Activated effector memory CD4-positive, alpha-beta T cell treated with Interleukin-2 at 50 U/mL for 16 hours (primary cell): ENCODE results near the gene OPN4.

Source experiments
- DNase-seq: peaks from one replicate; pipeline ENCODE4 v3.0.0-alpha.2; 2020

Gene OPN4

DNA sequence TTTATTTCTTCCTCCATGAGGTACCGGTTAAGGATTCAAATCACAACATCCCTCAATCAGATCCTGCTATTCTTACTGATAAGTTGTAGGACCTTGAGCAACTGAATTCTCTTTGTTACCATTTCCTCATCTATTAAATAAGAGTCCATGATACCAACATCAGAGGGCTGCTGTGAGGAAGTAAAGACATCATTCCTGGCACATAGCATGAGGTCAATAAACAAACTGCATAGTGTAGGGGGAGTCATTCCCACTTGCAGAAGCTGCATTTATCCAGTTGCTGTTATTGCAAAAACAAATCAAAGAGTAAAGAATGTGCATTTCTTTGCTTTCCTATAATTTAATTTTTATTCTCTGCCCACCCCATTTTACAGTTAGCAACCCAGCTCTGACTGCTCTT is 50.8 kb downstream of the OPN4 start:
- DNase-seq, result no peak

DNA sequence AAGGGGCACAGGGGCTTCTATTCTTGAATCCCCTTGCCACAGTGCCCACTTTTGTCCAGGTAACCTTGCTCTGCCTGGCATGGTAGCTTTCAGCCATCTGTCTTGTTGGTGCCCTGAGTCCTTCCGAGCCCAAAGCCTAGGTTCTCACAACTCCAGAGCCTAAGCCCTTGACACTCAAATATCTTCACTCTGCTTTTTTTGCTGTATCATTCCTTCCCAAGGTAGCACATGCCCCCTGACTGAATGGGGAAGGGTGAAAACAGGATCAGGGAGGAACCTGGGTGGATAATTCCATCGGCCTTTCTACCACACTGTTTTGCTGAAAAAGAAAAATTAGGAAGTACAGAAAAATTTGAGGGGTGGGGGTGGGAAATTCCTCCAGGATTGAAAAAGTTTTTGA is 51.6 kb downstream of the OPN4 start:
- DNase-seq, result no peak

GRCh38 chr10:86706401-86706841 is 52.1 kb downstream of the OPN4 start:
- no peak for DNase-seq

DNA sequence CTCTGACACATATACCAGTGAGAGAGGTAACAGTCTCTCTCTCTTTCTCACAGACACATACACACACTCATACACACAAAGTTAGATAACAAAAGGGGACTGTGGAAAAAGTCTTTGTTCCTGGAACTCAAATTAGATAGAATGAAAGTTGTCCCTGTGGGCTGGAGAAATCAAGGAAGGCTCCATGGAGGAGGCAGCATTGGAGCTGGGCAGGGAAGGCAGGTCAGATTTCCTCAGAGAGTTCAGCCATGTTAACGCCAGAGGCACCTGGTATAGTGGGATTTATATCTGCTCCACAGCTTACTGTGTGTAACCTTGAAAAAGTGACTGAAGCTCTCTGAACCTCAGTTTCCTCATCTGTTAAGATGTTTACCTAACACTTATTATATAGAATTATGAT is 52.6 kb downstream of the OPN4 start:
- DNase-seq, result no peak

DNA sequence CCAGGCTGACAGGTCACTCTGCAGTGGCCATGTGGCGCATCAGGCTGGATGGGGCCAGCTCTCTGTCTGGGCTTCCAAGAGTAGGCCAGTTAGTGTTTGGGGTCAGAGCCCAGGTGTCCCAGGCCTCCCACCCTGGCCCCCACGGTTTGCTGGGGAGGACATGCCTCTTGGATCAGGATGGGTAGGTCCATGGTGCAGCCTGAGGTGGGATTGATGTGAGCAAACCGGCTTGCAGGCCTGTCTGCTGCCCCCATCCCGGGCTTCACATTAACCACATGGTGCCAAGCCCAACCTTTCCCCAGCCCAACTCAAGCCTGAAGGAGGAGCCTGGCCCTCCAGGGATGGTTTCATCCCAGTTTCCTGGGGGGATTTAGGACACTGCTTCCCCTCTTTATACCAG is 53.2 kb downstream of the OPN4 start:
- DNase-seq, result no peak

DNA sequence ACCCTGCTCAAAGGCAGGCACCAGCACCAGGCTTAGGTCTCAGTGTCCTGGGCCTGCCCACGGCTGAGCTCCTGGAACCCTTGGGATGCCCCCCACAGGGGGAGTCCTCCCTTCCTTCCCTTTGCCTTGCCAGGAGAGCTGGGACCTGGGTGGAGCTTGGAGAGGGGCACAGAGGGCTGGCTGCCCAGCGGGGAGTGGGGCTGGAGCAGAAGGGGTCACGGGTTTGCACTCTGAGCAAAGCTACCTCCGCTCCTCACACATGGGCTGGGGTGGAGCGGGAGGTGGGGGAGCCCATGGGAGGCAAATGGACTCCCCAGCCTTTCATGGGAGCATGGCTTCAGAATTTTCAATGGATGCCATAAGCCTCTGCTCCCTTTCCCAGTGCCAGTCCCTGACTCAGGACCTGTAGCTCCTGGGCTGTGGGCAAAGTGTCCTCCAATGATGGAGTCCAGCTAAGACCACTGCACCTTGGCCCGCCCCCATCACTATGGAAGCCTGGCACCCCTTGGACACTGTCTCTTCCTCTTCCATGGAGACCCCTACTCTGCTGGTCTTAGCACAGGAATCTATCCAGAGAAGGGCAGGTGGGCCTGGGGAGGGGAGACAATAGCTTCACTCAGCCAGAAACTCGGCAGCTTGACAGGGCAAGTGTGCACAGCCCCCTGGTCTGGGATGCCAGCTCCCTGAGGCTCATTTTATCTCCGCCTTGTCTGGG is 53.9 kb downstream of the OPN4 start:
- DNase-seq, result no peak

DNA sequence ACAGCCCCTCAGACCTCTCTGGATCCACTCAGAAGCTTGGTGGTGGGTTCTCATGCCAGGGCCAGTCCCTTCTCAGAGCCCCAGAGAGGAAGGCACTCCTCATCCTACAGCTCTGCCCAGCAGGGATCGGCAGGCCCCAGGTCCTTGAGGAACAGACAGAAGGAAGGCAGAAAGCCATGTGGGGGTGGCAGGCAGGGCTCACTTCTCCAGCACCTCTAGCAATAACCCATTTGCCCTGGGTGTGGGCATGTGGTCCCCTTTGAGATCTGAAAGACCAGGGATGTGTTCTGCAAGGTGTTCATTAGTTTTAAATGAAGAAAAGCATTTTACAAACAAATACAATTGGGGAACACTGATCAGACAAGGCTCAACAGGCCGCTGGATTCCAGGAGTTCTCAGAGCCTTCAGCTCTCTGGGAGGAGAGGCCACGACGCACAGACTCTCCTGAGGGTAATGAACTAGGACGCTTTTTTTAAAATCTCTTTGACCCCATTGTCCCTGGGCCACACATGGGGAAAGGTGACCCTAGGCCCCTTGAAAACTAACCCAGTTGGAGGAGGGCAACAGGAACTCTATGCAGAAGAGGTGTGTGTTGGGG is 54.5 kb downstream of the OPN4 start:
- DNase-seq, result no peak

- no peak for DNase-seq
These were observed 55.2 kb downstream of the OPN4 start for GRCh38 chr10:86709396-86710185.

DNA sequence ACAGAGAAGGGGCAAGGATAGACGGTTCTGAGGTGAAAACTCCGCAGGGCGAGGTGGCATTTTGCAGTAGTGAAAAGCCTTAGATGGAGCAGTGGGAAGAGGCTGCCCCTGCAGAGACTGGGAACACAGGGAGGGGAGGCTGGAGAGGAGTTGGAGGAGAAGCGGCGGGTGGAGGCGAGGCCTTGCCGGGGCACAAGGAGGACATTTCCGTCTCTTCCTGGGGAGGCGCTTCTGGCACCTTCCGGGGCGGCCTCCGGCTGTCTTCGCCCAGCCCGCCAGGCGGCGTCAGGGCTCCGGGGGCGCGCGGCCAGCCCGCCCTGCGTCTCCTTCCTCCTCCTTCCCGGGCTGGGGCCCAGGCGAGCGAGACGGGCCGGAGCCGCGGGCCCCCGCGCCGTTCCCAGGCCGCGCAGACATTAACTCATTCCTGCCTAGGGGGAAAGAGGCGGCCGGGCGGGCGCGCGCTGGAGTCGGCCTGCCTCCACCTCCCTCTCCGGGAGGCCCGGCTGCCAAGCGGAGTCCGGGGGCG is 56.7 kb downstream of the OPN4 start:
- peak; percentile 82 for DNase-seq

DNA sequence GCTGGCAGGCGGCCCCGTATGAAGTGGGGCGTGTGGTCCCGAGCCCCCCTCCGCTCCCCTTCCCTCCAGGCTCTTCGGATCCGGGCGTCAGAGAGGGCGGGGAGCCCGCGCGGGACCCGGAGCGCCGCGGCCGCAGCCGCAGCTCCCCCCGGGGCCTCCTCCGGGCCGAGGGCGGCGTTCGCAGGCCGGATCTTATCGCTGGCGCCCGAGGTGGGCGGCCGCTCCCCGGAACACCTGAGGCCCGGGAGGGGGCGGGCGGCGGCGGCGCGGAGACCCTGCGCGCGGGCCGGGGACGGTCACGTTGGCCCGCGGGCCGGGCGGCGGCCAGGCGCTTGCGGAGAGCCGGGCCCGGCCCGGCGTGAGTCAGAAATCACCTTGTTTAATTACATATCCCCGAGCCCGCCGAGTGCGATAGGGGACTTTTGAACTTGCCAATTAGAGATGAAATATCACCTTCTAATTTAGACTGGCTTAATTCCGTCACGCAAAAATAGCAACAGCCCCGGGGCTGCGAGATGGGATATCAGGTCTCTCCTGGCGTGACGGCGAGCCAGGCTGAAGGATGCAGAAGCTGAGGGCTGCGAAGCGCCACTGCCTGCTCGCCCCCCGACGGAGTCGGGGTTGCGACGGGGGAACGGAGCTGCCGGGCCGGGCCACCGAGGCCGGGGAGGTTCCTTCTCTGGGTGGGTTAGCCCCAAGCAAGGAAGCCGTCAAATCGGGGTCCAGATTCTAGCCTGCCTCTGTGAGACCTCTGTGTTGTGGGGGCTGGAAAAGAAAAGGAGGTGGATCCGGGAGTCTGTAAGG is 57.4 kb downstream of the OPN4 start:
- peak; percentile 44 for DNase-seq

GRCh38 chr10:86712317-86712707 is 58.0 kb downstream of the OPN4 start:
- DNase-seq, result no peak

DNA sequence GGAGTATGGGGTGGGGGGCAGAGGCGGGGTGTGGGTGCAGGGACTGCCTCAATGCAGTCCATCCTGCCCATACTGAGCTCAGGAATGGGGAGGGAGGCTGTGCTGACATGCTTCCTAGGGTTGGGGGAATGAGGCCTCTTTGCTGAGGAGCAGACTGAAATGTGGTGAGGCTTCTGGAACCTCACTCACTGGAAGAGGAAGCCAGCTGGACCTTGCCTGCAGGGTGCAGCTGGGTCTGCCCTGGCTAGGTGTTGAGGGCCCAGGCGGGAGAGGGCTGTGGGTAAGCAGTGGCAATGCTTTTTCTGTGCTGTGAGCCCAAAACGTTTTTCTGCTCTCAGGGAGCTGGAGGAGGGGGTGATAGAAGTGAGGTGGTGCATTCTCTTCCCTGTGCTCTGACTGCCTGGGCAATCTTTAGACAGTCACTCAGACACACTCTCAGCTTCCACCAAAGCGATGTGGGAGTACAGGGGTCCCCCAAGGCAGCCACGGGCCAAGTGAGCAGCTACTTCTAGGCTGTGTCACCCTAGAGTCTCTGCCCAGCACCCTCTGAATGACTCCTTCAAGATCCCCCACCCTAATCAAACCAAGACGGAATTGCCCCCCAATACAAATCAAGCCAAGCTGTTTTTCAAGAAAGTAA is 60.9 kb downstream of the OPN4 start:
- DNase-seq, result no peak

- DNase-seq, result no peak
These were observed 61.5 kb downstream of the OPN4 start for GRCh38 chr10:86715836-86716235.
